Liver (tissue), 3 donors: ENCODE results near the gene DHCR7.

Experiments used
- HNF4G ChIP-seq: IDR thresholded peaks from 2 replicates; pipeline ENCODE4 v1.6.1; 2016; ENCODE audit warnings: antibody characterized with exemption
- JUND ChIP-seq, 2 donors: IDR thresholded peaks; 2 replicates each; pipeline ENCODE4 v1.6.1; 2016; ENCODE audit warnings: antibody characterized with exemption in 2 of 2
- NR2F2 ChIP-seq: IDR thresholded peaks from 2 replicates; pipeline ENCODE4 v1.6.1; 2016; ENCODE audit warnings: antibody characterized with exemption
- RAD21 ChIP-seq, 2 donors: IDR thresholded peaks; 2 replicates each; pipeline ENCODE4 v1.6.1; 2016; ENCODE audit warnings: antibody characterized with exemption in 2 of 2, mild to moderate bottlenecking in 2 of 2
- RXRA ChIP-seq, 2 donors: IDR thresholded peaks; 2 replicates each; pipeline ENCODE4 v1.6.1; 2017 to 2018; ENCODE audit warnings: antibody characterized with exemption in 2 of 2, mild to moderate bottlenecking in 1 of 2
- TAF1 ChIP-seq: conservative IDR thresholded peaks from 2 replicates; pipeline ENCODE4 v1.6.1; 2016; ENCODE audit warnings: antibody characterized with exemption, mild to moderate bottlenecking
- YY1 ChIP-seq: IDR thresholded peaks from 2 replicates; pipeline ENCODE4 v1.6.1; 2016; ENCODE audit warnings: antibody characterized with exemption, mild to moderate bottlenecking
- TF ChIP-seq, protein P1 (sequence below): fragments of 150-350 bp; IDR thresholded peaks from 2 replicates; pipeline ENCODE4 v1.5.1; 2017; ENCODE audit warnings: improper control_type of control experiment, low read depth, low read length; ENCODE audit not compliant: missing input control
- TF ChIP-seq, protein P2 (sequence below): IDR thresholded peaks from 2 replicates; pipeline ENCODE4 v1.6.1; 2016; ENCODE audit warnings: antibody characterized with exemption, mild to moderate bottlenecking
- donor health status: healthy.
- donor health status: healthy.

DNA sequence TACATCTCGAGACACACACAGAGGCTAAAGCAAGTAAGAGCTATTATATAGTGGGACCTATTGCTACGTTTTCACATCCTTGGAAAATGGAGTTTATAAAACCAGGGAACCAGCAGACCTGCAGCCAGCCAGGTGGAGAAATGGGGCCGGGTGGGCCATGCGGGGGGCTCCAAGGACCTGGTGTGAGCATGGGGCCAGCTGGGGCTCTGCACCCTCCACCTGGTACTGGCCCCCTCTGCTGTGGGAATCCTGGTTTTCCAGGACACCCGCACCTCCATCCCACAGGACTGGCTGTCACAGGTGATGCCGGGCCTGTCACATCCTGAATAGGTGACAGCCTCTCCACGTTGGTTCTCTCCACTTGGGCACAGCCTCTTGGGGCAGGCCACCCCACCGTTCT lies 11.3 kb downstream of the DHCR7 start:
- TF ChIP-seq TAF1 (no peak), YY1 (no peak), JUND (IDR thresholded peaks at IDR 0.05) (no peak), RAD21 (IDR thresholded peaks at IDR 0.05) (no peak), HNF4G (no peak), NR2F2 (no peak), RXRA (IDR thresholded peaks at IDR 0.05) (no peak)
- TF ChIP-seq, protein P1, sequence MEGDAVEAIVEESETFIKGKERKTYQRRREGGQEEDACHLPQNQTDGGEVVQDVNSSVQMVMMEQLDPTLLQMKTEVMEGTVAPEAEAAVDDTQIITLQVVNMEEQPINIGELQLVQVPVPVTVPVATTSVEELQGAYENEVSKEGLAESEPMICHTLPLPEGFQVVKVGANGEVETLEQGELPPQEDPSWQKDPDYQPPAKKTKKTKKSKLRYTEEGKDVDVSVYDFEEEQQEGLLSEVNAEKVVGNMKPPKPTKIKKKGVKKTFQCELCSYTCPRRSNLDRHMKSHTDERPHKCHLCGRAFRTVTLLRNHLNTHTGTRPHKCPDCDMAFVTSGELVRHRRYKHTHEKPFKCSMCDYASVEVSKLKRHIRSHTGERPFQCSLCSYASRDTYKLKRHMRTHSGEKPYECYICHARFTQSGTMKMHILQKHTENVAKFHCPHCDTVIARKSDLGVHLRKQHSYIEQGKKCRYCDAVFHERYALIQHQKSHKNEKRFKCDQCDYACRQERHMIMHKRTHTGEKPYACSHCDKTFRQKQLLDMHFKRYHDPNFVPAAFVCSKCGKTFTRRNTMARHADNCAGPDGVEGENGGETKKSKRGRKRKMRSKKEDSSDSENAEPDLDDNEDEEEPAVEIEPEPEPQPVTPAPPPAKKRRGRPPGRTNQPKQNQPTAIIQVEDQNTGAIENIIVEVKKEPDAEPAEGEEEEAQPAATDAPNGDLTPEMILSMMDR: no peak
- TF ChIP-seq, protein P2, sequence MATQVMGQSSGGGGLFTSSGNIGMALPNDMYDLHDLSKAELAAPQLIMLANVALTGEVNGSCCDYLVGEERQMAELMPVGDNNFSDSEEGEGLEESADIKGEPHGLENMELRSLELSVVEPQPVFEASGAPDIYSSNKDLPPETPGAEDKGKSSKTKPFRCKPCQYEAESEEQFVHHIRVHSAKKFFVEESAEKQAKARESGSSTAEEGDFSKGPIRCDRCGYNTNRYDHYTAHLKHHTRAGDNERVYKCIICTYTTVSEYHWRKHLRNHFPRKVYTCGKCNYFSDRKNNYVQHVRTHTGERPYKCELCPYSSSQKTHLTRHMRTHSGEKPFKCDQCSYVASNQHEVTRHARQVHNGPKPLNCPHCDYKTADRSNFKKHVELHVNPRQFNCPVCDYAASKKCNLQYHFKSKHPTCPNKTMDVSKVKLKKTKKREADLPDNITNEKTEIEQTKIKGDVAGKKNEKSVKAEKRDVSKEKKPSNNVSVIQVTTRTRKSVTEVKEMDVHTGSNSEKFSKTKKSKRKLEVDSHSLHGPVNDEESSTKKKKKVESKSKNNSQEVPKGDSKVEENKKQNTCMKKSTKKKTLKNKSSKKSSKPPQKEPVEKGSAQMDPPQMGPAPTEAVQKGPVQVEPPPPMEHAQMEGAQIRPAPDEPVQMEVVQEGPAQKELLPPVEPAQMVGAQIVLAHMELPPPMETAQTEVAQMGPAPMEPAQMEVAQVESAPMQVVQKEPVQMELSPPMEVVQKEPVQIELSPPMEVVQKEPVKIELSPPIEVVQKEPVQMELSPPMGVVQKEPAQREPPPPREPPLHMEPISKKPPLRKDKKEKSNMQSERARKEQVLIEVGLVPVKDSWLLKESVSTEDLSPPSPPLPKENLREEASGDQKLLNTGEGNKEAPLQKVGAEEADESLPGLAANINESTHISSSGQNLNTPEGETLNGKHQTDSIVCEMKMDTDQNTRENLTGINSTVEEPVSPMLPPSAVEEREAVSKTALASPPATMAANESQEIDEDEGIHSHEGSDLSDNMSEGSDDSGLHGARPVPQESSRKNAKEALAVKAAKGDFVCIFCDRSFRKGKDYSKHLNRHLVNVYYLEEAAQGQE: no peak
